HG02970 (cell line): Measurements from ENCODE around the gene NHLRC4.

ENCODE experiments used
- ATAC-seq: cut with Tn5 transposase; IDR thresholded peaks from one replicate; pipeline ENCODE4 v1.9.1; 2021; ENCODE audit warnings: mild to moderate bottlenecking, moderate library complexity, moderate number of reproducible peaks; ENCODE audit not compliant: unreplicated experiment, low FRiP score

Gene NHLRC4

GRCh38 chr16:566475-567372 is at the start of gene NHLRC4:
Gene NHLRC4, plus strand, starts transcription at chr16:567005. Its CDS starts 1,043 bp downstream, at chr16:568048.
- no peak for ATAC-seq

GRCh38 chr16:518858-519257 is 47.9 kb upstream of the NHLRC4 start:
- ATAC-seq = no peak

- ATAC-seq = no peak
These were observed 47.4 kb upstream of the NHLRC4 start for GRCh38 chr16:519425-519824.

DNA sequence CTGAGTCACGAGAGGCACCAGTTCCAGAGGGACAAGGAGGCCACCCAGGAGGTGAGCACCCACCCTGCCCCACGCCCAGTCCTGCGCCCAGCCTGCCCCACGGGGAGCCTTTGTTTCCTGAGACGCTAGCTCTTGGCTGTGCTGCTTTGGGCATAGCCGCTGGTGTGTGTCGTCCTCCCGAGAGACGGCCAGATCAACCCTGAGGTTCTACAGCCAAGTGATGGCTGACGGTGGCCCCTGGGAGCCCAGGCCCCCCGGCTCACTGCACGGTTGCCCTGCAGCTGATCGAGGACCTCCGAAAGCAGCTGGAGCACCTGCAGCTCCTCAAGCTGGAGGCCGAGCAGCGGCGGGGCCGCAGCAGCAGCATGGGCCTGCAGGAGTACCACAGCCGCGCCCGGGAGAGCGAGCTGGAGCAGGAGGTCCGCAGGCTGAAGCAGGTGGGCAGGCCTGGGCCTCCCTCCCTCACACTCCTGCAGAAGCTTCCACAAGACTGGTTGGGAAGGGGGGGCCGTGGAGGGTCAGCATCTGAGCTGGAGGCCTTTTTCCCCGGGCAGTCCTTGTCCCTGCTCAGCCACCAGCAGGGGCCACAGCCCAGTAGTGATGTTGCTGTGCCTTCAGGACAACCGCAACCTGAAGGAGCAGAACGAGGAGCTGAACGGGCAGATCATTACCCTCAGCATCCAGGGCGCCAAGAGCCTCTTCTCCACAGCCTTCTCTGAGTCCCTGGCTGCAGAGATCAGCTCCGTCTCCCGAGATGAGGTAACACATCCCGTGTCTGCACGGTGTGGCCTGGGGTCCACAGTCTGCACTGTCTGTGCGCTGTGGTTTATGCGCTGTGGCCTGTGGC is 46.7 kb upstream of the NHLRC4 start:
- no peak for ATAC-seq

DNA sequence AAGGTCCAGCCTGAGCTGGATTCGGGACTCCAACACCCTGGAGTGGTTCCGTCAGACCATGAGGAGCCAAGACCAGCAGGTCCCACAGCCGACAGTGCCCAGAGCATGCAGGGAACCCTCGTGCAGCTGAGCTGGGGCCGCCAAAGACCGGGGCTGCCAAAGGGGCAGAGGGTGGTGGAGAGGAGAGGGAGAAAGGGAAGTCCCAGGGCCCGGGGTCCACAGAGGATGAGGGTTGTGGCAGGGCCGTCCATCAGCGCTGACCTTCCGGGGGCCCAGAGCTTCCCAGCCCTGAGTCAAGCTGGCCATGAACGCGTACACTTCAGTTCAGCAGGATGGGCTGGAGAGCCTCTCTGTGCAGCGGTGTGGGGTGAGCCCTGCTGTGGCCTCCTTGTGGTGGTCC is 46.0 kb upstream of the NHLRC4 start:
- ATAC-seq = no peak

GRCh38 chr16:521381-522210 is 45.2 kb upstream of the NHLRC4 start:
- no peak for ATAC-seq

DNA sequence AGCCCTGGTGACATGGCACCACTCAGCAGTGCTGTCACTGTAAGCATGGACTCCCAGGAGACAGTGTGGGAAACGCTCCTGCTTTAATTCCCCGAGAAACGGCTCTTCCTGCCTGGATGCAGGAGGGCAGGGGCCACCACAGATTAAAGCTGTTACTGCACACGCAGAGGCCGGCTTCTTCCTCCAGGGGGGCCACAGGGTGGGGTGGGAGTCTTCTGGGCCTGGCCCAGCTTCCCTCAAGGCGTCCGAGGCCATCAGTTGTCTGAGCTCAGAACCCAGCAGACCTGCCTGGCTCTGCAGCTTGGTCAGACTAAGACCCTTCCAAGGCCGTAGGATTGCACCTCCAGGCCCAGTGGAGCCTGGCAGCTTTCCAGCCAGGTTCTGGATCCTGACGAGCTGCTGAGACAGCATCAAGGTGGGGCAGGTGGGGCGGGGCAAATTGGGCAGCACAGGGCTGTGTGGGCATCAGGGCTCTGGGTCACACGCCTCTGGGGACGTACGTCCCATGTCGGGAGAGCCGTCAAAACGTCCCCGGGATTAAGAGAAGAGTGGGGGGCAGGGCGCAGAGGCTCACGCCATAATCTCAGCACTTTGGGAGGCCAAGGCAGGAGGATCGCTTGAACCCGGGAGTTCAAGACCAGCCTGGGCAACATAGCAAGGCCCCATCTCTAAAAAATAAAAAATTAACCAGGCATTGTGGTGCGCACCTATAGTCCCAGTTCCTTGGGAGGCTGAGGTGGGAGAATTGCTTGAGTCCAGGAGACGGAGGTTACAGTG is 44.3 kb upstream of the NHLRC4 start:
- no peak for ATAC-seq

GRCh38 chr16:523097-523741 is 43.6 kb upstream of the NHLRC4 start:
- no peak for ATAC-seq

- no peak for ATAC-seq
These were observed 42.3 kb upstream of the NHLRC4 start for GRCh38 chr16:524274-525040.

DNA sequence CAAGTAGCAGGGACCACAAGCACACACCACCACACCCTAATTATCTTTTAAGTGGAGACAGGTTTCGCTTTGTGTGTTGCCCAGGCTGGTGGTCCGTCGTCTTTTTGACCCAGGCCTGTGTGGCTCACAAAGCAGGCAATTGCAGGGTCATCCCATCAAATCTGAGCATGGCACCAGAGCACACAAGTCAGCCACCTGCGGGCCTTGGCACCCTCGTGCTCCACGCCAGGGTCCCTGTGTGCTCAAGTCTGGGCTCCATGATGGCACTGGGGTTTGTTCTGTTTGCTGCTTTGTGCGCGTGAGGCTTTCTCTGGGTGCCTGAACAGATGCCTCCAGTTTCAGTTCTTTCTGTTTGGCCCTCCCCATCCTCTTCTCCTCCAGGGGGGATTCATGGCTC is 41.7 kb upstream of the NHLRC4 start:
- ATAC-seq = no peak

- no peak for ATAC-seq
These were observed 41.2 kb upstream of the NHLRC4 start for GRCh38 chr16:525520-526180.

GRCh38 chr16:526181-527014 is 40.4 kb upstream of the NHLRC4 start:
- no peak for ATAC-seq

DNA sequence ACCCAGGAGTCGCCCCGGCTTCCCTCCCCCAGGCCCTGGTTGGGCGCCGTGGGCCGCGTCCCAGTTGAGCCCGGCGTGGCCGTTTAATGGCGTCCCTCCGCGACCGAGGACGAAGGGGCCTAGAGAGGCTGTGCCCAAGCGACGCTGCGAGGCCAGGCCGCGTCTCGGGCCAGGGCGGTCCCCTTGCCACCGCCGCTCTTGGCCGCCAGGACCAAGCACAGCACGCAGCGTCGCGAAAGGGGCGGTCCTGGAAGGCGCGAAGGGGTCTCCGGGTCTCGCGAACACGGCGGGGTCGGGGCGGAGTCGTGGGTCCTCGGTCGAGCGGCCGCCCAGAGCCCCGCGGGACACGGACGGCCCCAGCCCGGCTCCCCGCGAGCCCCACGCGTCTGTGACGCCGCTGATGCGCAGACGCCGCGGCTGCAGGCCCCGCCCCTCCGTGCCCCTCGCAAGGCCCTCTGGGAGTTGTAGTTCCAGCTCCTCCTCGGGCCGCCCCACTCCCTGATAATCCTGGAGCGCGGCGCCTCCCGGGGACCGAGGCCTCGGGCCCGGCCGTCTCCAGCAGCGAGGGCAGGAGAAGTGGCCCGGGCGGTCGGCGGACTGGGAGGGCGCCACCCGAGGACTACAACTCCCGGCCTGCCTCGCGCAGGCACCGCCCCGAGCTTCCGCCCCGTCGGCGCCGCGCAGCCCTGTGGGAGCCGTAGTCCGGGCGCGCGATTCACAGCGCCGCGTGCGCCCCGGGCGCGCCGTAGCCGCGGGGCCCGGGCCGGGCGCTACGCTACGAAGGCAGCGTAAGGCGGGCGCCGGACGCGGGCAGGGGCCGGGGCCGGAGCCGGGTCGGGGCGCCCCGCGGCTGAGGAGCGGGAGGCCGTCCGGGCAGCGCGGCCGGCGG is 39.5 kb upstream of the NHLRC4 start, which contains the start of gene CAPN15:
TSS of gene CAPN15 (plus strand) at position 698 of the 889 bp plus-strand sequence. CDS start 19,127 bp downstream, outside the sequence.
- peak; percentile 75 for ATAC-seq

DNA sequence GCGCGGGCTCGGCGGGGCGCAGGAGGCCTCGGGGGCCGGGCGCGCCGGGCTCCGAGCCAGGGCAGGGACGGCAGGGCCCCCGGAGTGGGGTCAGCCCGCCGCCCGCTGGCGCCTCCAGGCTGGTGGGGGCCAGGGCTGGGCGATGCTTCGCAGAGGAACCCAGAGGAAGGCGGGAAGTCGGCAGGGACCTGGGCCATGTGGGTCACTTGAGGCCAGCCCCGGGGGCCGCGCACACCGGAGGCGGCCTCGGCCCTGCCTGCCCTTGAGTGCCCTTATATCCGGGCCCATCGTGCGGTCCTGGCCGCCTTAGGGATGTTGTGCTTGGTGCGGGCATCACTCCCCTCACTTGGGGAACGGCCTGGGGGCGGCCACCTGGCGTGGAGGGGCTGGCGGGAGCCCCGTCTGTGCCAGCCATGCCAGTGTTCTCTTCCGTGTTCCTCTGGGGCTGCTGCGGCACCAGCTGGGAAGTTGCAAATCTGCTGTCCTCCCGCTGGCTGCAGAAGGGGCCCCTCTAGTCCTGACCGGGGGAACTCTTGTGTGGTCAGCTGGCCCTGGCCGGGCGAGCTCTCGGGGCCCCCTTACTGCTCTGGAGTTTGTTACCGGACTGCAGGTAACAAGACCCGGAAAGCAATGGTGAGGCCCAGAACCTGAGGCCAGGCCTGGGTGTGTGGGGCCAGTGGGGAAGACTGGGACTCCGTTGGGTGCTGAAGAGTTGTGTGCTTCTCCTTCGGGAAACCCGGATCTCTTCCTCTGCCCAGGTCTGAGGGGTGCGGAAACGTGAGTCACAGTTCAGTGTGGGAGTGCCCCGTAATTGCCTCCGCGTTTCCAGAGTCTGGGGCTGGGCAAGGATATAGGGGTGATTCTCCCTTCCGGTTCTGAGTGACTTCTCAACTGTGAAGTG is 38.4 kb upstream of the NHLRC4 start:
- ATAC-seq = no peak

GRCh38 chr16:529012-529575 is 37.7 kb upstream of the NHLRC4 start:
- no peak for ATAC-seq
